ENCODE results near the gene AVPR2. TPM values are rescaled to one million over a fixed set of nuclear protein-coding genes. Genes with fewer than 3 reads are reported as not detected.

The AVPR2 gene
- total RNA-seq, 2 donors from 2014 or later, result not detected

DNA sequence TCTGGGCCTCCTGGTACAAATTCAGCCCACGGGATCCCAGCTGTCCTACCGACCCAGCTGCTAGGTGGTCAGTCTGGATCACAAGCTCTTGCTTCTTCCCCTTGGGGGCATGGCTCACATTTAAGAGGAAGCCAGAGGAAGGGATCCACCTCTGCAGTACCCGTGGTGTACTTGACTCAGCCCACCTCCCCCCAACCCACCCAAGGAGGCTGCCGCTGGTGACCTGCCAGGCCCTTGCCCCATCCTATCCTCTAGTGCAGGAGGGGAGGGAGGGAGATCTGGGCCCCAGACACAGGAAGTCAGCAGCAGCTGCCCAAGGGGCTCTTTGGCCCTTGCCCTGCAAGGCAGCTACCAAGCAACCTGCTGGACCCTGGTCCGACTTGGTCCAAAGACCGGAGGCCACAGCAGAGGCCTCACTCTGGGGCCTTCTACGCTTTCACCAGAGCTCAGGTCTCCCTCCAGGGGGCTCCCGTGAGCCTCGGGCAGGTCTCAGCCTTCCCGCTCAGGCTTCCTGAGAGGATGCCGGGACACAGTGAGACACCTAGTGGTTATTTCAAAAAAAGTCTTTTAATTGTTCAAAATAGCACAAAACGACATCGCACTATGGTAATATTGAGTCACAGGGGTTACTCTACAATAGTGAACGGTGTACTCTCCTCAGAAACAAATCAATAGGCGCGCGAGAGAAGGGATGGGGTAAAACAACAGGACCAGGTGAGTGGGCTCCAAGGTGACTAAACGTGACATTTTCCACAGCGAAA is 42.7 kb downstream of the AVPR2 start:
- DNase-seq, result peak; percentile 90
- Mint-ChIP-seq H3K36me3 (ENCODE audit: low read depth) (peaks cover 43% of the 10 kb centered on the region), H3K9me3 (peaks cover 9% of the 10 kb centered on the region), H3K27me3 (ENCODE audit: insufficient read depth) (no peaks in the 10 kb centered on the region), H3K4me1 (peaks cover 7% of the 10 kb centered on the region), H3K4me3 (no peak overlapping the region), H3K27ac (peak overlapping the region; percentile 62)
- H3K9me3 ChIP-seq (ENCODE audit: control insufficient read depth, low read length), result no peaks in the 10 kb centered on the region
- 40 to 42% methylated on average over 1 to 15 of the region's 19 CpGs for WGBS, 2 experiments (ENCODE audit: insufficient coverage in 1 of 2, insufficient read length in 1 of 2)
- H3K4me1 ChIP-seq (ENCODE audit: control insufficient read depth, insufficient read depth, low read length), result no peaks in the 10 kb centered on the region
- peak overlapping the region; percentile 80 for H3K27ac ChIP-seq (ENCODE audit: low read depth, low read length)
- H3K4me3 ChIP-seq (ENCODE audit: low read length), result no peak overlapping the region
- H3K36me3 ChIP-seq (ENCODE audit: control insufficient read depth, insufficient read depth, low read length), result peaks cover 15% of the 10 kb centered on the region
- H3K27me3 ChIP-seq (ENCODE audit: control insufficient read depth, insufficient read depth, low read length, poor library complexity, severe bottlenecking), result no peaks in the 10 kb centered on the region
- H3K9ac ChIP-seq (ENCODE audit: extremely low read depth, low read length, poor library complexity, severe bottlenecking), result no peak overlapping the region
- TF ChIP-seq, protein P1, sequence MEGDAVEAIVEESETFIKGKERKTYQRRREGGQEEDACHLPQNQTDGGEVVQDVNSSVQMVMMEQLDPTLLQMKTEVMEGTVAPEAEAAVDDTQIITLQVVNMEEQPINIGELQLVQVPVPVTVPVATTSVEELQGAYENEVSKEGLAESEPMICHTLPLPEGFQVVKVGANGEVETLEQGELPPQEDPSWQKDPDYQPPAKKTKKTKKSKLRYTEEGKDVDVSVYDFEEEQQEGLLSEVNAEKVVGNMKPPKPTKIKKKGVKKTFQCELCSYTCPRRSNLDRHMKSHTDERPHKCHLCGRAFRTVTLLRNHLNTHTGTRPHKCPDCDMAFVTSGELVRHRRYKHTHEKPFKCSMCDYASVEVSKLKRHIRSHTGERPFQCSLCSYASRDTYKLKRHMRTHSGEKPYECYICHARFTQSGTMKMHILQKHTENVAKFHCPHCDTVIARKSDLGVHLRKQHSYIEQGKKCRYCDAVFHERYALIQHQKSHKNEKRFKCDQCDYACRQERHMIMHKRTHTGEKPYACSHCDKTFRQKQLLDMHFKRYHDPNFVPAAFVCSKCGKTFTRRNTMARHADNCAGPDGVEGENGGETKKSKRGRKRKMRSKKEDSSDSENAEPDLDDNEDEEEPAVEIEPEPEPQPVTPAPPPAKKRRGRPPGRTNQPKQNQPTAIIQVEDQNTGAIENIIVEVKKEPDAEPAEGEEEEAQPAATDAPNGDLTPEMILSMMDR (conservative IDR thresholded peaks at IDR 0.05), result peak; percentile 96

DNA sequence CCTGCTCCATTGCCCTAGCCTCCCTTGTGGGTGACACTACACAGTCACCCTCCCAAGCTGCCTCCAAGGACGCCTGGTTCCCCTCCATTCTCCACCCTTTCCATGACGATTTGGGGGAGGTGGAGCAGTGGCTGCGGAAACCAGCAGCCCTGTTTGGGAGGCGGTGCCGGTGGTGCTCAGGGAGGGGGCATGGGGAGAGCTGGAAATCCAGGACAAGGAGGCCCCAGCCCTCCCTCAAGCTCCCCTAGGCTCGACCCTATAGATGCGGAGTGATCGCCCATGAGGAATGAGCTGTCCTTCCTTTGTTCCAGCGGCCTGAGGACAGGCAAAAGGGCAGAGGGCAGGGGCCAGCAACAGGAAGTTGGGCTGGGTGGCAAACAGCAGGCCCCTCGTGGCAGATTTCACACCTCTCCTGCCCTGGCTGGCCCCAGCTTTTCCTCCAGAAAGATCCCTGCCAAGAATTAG is 43.6 kb downstream of the AVPR2 start:
- no peak for DNase-seq
- Histone ChIP-seq H3K27me3 (ENCODE audit: control insufficient read depth, insufficient read depth, low read length, poor library complexity, severe bottlenecking) (no peaks in the 10 kb centered on the region), H3K27ac (ENCODE audit: low read depth, low read length) (peak overlapping the region; percentile 80), H3K4me1 (ENCODE audit: control insufficient read depth, insufficient read depth, low read length) (no peaks in the 10 kb centered on the region), H3K9ac (ENCODE audit: extremely low read depth, low read length, poor library complexity, severe bottlenecking) (no peak overlapping the region), H3K36me3 (ENCODE audit: control insufficient read depth, insufficient read depth, low read length) (peaks cover 23% of the 10 kb centered on the region), H3K4me3 (ENCODE audit: low read length) (no peak overlapping the region), H3K9me3 (ENCODE audit: control insufficient read depth, low read length) (no peaks in the 10 kb centered on the region)
- Mint-ChIP-seq H3K36me3 (ENCODE audit: low read depth) (peaks cover 49% of the 10 kb centered on the region), H3K27me3 (ENCODE audit: insufficient read depth) (no peaks in the 10 kb centered on the region), H3K4me1 (peaks cover 7% of the 10 kb centered on the region), H3K4me3 (no peak overlapping the region), H3K9me3 (peaks cover 9% of the 10 kb centered on the region), H3K27ac (peak overlapping the region; percentile 86)
- TF ChIP-seq, protein P1 (conservative IDR thresholded peaks at IDR 0.05), result no peak
- 81% methylated on average over 8 of the region's 10 CpGs; no CpG with 5 or more reads in 1 of the 2 experiments for WGBS, 2 experiments (ENCODE audit: insufficient coverage in 1 of 2, insufficient read length in 1 of 2)

DNA sequence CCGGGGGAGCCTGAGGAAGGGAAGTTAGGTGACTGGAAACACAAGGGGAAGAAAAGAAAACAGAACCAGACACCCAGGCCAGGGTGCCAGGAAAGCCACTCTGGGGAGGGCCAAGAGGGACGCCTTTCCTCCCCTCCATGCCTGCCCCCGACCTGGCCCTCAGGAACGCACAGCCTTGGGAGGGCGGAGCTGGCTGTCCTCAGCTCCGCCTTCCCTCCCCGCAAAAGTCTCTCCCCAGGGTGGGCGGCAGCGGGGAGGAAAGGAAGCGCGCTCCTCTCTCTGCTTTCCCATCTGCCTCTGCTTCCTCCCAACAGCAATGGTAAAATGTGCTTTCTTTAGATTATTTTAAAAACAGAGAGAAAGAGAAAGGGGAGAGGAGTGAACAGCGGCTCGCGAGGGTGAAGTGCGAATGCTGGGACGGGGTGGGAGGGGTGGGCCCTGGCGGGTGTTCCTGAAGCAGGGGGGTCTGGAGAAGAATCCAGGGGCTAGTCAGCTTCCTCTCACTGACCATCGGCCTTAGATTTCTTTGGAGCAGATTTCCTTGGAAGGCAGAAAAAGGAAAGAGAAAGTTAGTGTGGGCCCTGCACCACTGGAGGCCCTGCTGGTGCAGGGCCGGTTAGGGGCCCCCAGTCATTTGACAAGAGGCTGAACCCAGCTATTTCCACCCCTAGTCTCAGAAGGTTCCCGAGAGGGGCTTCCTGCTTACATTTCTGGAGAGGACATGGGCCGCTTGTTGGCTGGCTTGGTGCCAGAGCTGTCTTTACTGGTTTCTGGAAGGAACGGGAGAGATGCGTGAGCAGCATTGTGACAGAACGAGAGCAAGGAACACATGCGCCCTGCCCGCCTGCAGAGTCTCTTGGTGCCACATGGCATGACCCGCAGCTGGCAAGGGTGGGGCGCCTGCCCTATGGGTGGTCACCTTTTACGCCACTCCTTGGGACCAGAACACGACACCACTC is 44.7 kb downstream of the AVPR2 start:
- H3K36me3 Mint-ChIP-seq (ENCODE audit: low read depth), result peaks cover 56% of the 10 kb centered on the region
- H3K9ac ChIP-seq (ENCODE audit: extremely low read depth, low read length, poor library complexity, severe bottlenecking), result no peak overlapping the region
- H3K4me1 Mint-ChIP-seq, result peaks cover 7% of the 10 kb centered on the region

More for the DNA sequence above, 44.7 kb downstream of the AVPR2 start:
- Histone ChIP-seq H3K27ac (ENCODE audit: low read depth, low read length) (peak overlapping the region; percentile 80), H3K9me3 (ENCODE audit: control insufficient read depth, low read length) (no peaks in the 10 kb centered on the region), H3K4me1 (ENCODE audit: control insufficient read depth, insufficient read depth, low read length) (no peaks in the 10 kb centered on the region), H3K27me3 (ENCODE audit: control insufficient read depth, insufficient read depth, low read length, poor library complexity, severe bottlenecking) (no peaks in the 10 kb centered on the region), H3K36me3 (ENCODE audit: control insufficient read depth, insufficient read depth, low read length) (peaks cover 25% of the 10 kb centered on the region), H3K4me3 (ENCODE audit: low read length) (no peak overlapping the region)
- WGBS, 2 experiments (ENCODE audit: insufficient coverage in 1 of 2, insufficient read length in 1 of 2), result 80 to 81% methylated on average over 1 to 26 of the region's 30 CpGs
- Mint-ChIP-seq H3K27me3 (ENCODE audit: insufficient read depth) (no peaks in the 10 kb centered on the region), H3K9me3 (peaks cover 3% of the 10 kb centered on the region), H3K27ac (peak overlapping the region; percentile 86), H3K4me3 (no peak overlapping the region)
- no peak for DNase-seq
- TF ChIP-seq, protein P1 (conservative IDR thresholded peaks at IDR 0.05), result no peak

Data from endodermal cell (in vitro differentiated cells).